ENCODE data around the gene IFT88. TPM values are rescaled to one million over a fixed set of nuclear protein-coding genes. Genes with fewer than 3 reads are reported as not detected.

Gene IFT88
- 10 to 100 TPM; 10.8 to 22.0 TPM for total RNA-seq

- Histone ChIP-seq H3K27me3 (replicated peaks; ENCODE audit: insufficient read depth) (no peaks in the 10 kb centered on the region), H3K4me3 (peak within 1 kb of the TSS; percentile 58 to 59), H3K36me3 (no peaks in the 10 kb centered on the region), H3K4me1 (replicated peaks) (peaks cover 3% of the 10 kb centered on the region), H3K27ac (peak within 1 kb of the TSS; percentile 89 to 91), H3K9me3 (no peaks in the 10 kb centered on the region)
- TF ChIP-seq CTCF (IDR thresholded peaks at IDR 0.05) (peak in 1 of 4 experiments; percentile 24), POLR2AphosphoS5 (IDR thresholded peaks at IDR 0.05) (peak; percentile 53), POLR2A (IDR thresholded peaks at IDR 0.05) (peak; percentile 28)
- under 1% methylated on average over 41 of the region's 74 CpGs for WGBS
- intact Hi-C loops (cut with DNase I) = loop anchor here (2.0 kb wide), 1 partner anchor 42 kb away; the partner anchor contains the start of gene CRYL1
- DNase-seq (ENCODE audit: low spot score) = peak; percentile 85
Observed at GRCh38 chr13:20566898-20567874, at the start of gene IFT88. IFT88 (plus strand) TSS chr13:20567157; CDS start chr13:20574386, 7,229 bp downstream.

- 66% methylated on average over 7 of the region's 7 CpGs for WGBS
- no peaks in the 10 kb centered on the region for H3K4me1 ChIP-seq (replicated peaks)
- H3K4me3 ChIP-seq = no peak overlapping the region
- no peak overlapping the region for H3K27ac ChIP-seq
- DNase-seq (ENCODE audit: low spot score) = no peak
- intact Hi-C loops (cut with DNase I) = no loop called here
- no peaks in the 10 kb centered on the region for H3K36me3 ChIP-seq
- no peaks in the 10 kb centered on the region for H3K9me3 ChIP-seq
- TF ChIP-seq POLR2A (IDR thresholded peaks at IDR 0.05) (no peak), CTCF (IDR thresholded peaks at IDR 0.05) (no peak), POLR2AphosphoS5 (IDR thresholded peaks at IDR 0.05) (no peak)
- H3K27me3 ChIP-seq (replicated peaks; ENCODE audit: insufficient read depth) = no peaks in the 10 kb centered on the region
Observed at GRCh38 chr13:20518660-20519100, 48.3 kb upstream of the IFT88 start.

GRCh38 chr13:20519875-20520274 is 47.1 kb upstream of the IFT88 start:
- no peak overlapping the region for H3K4me3 ChIP-seq
- H3K9me3 ChIP-seq = no peaks in the 10 kb centered on the region
- no peaks in the 10 kb centered on the region for H3K36me3 ChIP-seq
- TF ChIP-seq POLR2A (IDR thresholded peaks at IDR 0.05) (no peak), CTCF (IDR thresholded peaks at IDR 0.05) (no peak), POLR2AphosphoS5 (IDR thresholded peaks at IDR 0.05) (no peak)
- DNase-seq (ENCODE audit: low spot score) = no peak
- no peaks in the 10 kb centered on the region for H3K4me1 ChIP-seq (replicated peaks)
- no peaks in the 10 kb centered on the region for H3K27me3 ChIP-seq (replicated peaks; ENCODE audit: insufficient read depth)
- no peak overlapping the region for H3K27ac ChIP-seq
- intact Hi-C loops (cut with DNase I) = no loop called here
- WGBS = 89% methylated on average over 1 of the region's 1 CpG

GRCh38 chr13:20521364-20522115 is 45.4 kb upstream of the IFT88 start:
- Histone ChIP-seq H3K4me3 (no peak overlapping the region), H3K36me3 (no peaks in the 10 kb centered on the region), H3K4me1 (replicated peaks) (no peaks in the 10 kb centered on the region), H3K9me3 (no peaks in the 10 kb centered on the region), H3K27ac (no peak overlapping the region), H3K27me3 (replicated peaks; ENCODE audit: insufficient read depth) (no peaks in the 10 kb centered on the region)
- 97% methylated on average over 5 of the region's 5 CpGs for WGBS
- DNase-seq (ENCODE audit: low spot score) = no peak
- intact Hi-C loops (cut with DNase I) = no loop called here
- TF ChIP-seq POLR2AphosphoS5 (IDR thresholded peaks at IDR 0.05) = no peak
- TF ChIP-seq POLR2A (IDR thresholded peaks at IDR 0.05) = no peak
- no peak for TF ChIP-seq CTCF (IDR thresholded peaks at IDR 0.05)
